Medulla oblongata (tissue), 1 donor: ENCODE results near the gene CRTAC1.

Experiments used
- DNase-seq: peaks from one replicate; pipeline ENCODE4 v3.0.0-alpha.2; 2015; ENCODE audit errors: extremely low spot score

Gene CRTAC1

GRCh38 chr10:97898429-97898828 is 132.0 kb downstream of the CRTAC1 start:
- no peak for DNase-seq

DNA sequence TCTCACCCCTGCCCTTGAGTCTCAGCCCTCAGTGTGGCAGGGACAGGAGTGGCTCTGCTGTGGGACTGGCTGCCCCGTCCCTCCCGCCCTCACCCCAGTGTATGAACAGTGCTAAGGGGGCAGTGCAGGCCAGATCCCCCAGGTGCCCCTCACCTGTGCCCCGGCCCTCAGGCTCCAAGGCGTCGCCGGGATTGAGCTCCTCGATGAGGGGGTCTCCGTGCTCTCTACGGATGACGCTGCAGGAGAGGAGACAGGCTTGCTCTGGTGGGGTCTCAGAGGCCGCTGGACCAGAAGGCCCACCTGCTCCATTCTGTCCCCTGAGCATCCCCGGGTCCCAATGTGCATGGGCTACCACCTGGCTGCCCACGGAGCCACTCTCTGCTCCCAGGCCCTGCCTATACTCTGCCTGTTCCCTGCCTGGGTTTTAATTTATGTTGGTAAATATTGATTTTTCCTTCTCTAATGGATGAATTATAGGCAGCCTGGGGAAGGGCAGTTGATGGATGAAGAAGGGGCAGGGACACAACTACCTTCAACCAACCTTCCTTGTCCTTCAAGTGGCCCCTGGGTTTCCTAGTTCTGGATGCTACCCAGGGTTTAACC is 133.6 kb downstream of the CRTAC1 start:
- DNase-seq = no peak

- DNase-seq = no peak
Measured at GRCh38 chr10:97895915-97896314, 134.5 kb downstream of the CRTAC1 start.

- DNase-seq = no peak
Measured at GRCh38 chr10:97895084-97895483, 135.3 kb downstream of the CRTAC1 start.

- DNase-seq = no peak
Measured at GRCh38 chr10:97894092-97894491, 136.3 kb downstream of the CRTAC1 start.

DNA sequence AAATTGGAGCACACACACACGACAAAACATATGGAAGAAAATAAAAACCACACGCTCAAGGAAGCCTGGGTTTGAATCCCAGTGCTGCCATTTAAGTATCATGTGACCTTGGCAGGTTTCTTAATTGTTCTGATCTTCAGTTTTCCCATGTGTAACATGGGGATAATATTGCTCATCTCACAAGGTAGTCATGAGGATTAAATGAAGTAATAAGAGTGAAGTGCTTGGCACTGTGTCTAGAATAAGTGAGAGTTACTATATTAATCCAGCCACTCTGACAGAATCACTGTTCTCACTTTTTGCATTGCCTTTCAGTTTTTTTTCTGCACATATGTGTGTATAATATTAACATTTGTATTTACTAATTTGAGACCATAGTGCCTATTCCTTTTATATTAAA is 137.5 kb downstream of the CRTAC1 start:
- DNase-seq = no peak

- DNase-seq = no peak
Measured at GRCh38 chr10:97892506-97892905, 137.9 kb downstream of the CRTAC1 start.

DNA sequence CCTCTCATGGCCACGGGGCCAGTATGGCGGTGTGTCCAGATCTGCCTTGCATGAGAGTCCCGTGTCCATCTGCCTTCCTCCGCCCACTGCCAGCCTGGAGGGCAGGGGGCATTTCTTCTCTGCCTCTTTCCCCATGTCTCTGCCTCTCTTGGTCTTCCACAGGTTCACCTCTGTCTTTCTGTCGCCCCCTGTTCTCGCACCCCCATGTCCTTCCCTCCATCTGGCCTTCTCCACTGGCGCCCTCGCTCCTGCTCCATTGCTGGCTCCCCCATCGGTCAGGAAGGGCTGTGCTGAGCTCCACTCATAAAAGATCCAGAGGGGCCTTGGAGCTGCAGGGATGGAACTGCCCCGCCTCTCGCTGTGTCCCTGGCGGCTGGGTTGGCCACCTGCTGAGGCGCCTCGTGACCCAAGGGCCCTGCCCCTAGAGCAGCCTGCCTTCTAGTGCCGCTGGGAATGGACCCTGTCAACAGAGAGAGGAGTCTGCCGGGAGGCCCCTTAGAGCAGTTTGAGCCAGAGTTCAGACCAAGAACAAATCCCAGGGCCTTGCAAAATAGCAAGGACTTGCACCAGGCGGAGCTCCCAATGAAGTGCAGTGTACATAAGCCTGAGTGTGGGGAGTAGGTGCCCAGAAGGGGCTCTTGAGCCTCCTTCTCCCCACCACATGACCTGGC is 138.8 kb downstream of the CRTAC1 start:
- DNase-seq = no peak

DNA sequence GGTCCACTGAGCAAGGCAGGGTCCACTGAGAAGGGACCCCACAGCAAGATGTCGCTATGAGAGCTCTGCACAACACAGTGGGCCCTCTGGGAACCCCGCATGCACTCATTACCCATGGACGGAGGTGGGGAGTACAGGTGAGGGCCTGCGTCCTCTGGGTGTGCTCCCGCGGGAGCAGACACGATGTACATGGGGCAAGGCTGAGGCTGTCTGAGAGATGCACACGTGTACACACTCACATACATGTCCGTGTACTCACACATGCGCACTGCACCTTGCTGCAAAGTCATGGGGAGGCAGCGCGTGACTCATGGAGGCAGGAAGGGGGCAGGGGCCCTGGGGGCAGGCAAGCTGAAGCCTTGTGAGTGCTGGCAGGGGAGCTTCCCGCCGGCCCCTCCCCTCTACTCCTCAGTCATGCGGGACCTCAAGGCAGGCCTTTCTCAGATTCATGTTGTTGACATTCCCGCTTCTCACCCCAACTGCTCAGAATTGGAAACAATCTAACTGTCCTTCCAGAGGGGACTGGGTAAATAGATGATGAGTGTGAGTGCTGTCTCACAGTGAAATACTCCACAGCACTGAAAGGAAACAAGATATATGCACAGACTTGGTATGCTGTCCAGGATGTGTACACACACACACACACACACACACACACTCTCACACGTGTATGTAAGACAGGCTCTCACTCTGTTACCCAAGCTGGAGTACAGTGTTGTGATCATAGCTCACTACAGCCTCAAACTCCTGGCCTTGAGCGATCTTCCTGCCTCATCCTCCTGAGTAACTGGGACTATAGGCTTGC is 140.8 kb downstream of the CRTAC1 start:
- no peak for DNase-seq

- DNase-seq = no peak
Measured at GRCh38 chr10:97888641-97889262, 141.7 kb downstream of the CRTAC1 start.

GRCh38 chr10:97888134-97888533 is 142.3 kb downstream of the CRTAC1 start:
- DNase-seq = no peak

- DNase-seq = no peak
Measured at GRCh38 chr10:97887399-97887798, 143.0 kb downstream of the CRTAC1 start.

- no peak for DNase-seq
Measured at GRCh38 chr10:97886286-97886685, 144.1 kb downstream of the CRTAC1 start.

GRCh38 chr10:97883092-97883485 is 147.3 kb downstream of the CRTAC1 start:
- DNase-seq = no peak

GRCh38 chr10:97882142-97883091 is 148.0 kb downstream of the CRTAC1 start:
- no peak for DNase-seq

- DNase-seq = no peak
Measured at GRCh38 chr10:97880109-97880508, 150.3 kb downstream of the CRTAC1 start.

GRCh38 chr10:97879241-97879640 is 151.2 kb downstream of the CRTAC1 start:
- no peak for DNase-seq

- no peak for DNase-seq
Measured at GRCh38 chr10:97876402-97876801, 154.0 kb downstream of the CRTAC1 start.

GRCh38 chr10:97875391-97875790 is 155.0 kb downstream of the CRTAC1 start:
- DNase-seq = no peak

- DNase-seq = no peak
Measured at GRCh38 chr10:97874332-97874731, 156.1 kb downstream of the CRTAC1 start.

GRCh38 chr10:97873569-97873968 is 156.9 kb downstream of the CRTAC1 start:
- DNase-seq = no peak
